Measurements from ENCODE around the gene NFATC2. TPM values are rescaled to one million over a fixed set of nuclear protein-coding genes. Genes with fewer than 3 reads are reported as not detected.

The NFATC2 gene
- total RNA-seq, 1 experiment from 2014 or later: 0.07 TPM

DNA sequence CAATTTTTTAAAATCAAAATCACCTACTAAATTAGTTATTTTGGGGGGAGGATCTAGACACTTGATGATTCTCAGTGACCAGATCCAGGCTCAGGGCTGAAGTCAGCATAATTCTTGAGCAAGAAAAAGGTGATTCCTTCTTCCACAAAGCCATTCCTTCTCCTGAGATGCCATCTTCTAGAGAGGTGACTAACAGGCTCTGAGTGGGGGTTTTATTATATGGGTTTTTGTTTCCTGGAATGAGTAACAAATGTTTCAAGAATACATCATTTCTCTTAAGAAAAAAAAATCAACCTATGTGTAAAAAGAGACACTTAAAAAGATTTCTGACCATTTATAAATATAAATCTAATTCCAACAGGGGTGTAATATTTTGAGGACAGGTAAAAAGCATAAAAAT is 154.3 kb downstream of the NFATC2 start:
- Mint-ChIP-seq H3K4me3 (ENCODE audit: unreplicated experiment) (no peak overlapping the region), H3K27me3 (ENCODE audit: insufficient read depth, unreplicated experiment) (peaks cover 18% of the 10 kb centered on the region), H3K27ac (ENCODE audit: low read depth, unreplicated experiment) (no peak overlapping the region), H3K36me3 (ENCODE audit: insufficient read depth, unreplicated experiment) (no peaks in the 10 kb centered on the region), H3K9me3 (ENCODE audit: unreplicated experiment) (no peaks in the 10 kb centered on the region), H3K4me1 (ENCODE audit: insufficient read depth, unreplicated experiment) (no peaks in the 10 kb centered on the region)
- TF ChIP-seq, protein P1, sequence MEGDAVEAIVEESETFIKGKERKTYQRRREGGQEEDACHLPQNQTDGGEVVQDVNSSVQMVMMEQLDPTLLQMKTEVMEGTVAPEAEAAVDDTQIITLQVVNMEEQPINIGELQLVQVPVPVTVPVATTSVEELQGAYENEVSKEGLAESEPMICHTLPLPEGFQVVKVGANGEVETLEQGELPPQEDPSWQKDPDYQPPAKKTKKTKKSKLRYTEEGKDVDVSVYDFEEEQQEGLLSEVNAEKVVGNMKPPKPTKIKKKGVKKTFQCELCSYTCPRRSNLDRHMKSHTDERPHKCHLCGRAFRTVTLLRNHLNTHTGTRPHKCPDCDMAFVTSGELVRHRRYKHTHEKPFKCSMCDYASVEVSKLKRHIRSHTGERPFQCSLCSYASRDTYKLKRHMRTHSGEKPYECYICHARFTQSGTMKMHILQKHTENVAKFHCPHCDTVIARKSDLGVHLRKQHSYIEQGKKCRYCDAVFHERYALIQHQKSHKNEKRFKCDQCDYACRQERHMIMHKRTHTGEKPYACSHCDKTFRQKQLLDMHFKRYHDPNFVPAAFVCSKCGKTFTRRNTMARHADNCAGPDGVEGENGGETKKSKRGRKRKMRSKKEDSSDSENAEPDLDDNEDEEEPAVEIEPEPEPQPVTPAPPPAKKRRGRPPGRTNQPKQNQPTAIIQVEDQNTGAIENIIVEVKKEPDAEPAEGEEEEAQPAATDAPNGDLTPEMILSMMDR (IDR thresholded peaks at IDR 0.05; ENCODE audit: unreplicated experiment): no peak
- intact Hi-C loops (cut with micrococcal nuclease): no loop called here
- peak; percentile 13 for DNase-seq (ENCODE audit: unreplicated experiment)
- BruUV-seq (replicated peaks): no TSS peak
- ChIA-PET CTCF (interaction anchor here (0.5 to 4.5 kb wide), 4 partner anchors 208 to 1200 kb away, joined by 3 to 59 read pairs (median 4); no protein-coding TSS in a partner anchor), POLR2A (no interaction called here)

DNA sequence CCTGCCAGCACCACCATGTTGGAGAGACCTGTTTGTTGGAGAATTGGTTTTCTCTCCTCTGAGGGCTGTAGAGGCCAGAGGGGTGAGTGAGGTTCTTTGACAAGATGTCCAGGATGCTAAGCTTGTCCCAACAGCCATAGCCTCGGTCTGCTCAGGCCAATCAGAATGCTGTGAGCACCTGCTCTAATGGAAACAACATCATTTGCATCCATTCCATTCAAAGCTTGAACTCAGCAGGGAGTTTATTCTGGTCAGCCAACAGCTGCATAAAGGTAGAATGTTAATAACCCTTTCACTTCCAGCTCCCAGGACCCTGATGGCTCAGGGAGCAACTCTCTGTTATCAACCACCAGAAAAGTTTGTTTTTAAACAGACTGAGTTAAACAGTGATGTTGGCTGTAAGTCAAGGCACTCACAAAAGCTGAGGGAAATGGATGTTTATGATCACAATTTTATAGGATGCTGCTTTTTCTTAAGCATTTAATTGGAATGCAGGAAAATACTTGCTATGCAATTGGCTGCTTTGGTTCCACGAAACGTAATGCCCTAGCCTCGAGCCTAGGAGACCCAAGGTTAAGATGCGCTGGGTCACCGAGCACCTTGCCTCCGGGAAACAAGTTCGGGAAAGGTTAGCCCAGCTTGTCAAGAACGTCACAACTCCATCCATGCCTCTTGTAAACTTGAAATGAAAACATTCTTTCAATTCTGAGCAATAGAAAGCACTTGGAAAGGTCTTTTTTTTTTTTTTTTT is 155.2 kb downstream of the NFATC2 start:
- BruUV-seq (replicated peaks): no TSS peak
- Mint-ChIP-seq H3K36me3 (ENCODE audit: insufficient read depth, unreplicated experiment) (no peaks in the 10 kb centered on the region), H3K27me3 (ENCODE audit: insufficient read depth, unreplicated experiment) (peaks cover 10% of the 10 kb centered on the region), H3K4me3 (ENCODE audit: unreplicated experiment) (no peak overlapping the region), H3K27ac (ENCODE audit: low read depth, unreplicated experiment) (no peak overlapping the region), H3K9me3 (ENCODE audit: unreplicated experiment) (no peaks in the 10 kb centered on the region), H3K4me1 (ENCODE audit: insufficient read depth, unreplicated experiment) (no peaks in the 10 kb centered on the region)
- DNase-seq (ENCODE audit: unreplicated experiment): no peak
- intact Hi-C loops (cut with micrococcal nuclease): no loop called here
- TF ChIP-seq, protein P1 (IDR thresholded peaks at IDR 0.05; ENCODE audit: unreplicated experiment): no peak
- ChIA-PET CTCF (interaction anchor here (0.5 to 3.8 kb wide), 17 partner anchors 12 to 695 kb away, joined by 3 to 178 read pairs (median 7); no protein-coding TSS in a partner anchor), POLR2A (interaction anchor here (1.0 to 2.5 kb wide), 2 partner anchors 208 to 223 kb away, joined by 3 to 16 read pairs; no protein-coding TSS in a partner anchor)

DNA sequence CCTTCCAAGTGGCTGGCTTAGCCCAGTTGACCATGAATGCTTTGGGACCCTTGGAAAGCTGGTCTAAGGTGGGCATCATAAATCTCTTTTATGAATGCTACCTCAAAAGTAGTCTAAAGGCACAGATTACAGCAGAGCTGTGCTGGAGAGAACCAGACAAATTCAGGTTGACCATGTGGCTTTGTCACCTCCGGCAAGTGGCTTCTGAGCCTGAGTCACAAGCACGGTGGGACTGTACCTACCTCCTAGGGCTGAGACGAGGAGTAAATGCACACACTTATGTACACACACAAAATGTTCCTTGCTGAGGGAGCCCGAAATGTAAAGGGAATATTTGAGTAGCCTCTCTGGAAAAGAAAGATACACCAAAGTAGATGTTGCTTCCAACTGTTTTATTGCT is 155.9 kb downstream of the NFATC2 start:
- Mint-ChIP-seq H3K27ac (ENCODE audit: low read depth, unreplicated experiment) (no peak overlapping the region), H3K27me3 (ENCODE audit: insufficient read depth, unreplicated experiment) (peaks cover 3% of the 10 kb centered on the region), H3K9me3 (ENCODE audit: unreplicated experiment) (no peaks in the 10 kb centered on the region), H3K36me3 (ENCODE audit: insufficient read depth, unreplicated experiment) (no peaks in the 10 kb centered on the region), H3K4me3 (ENCODE audit: unreplicated experiment) (no peak overlapping the region), H3K4me1 (ENCODE audit: insufficient read depth, unreplicated experiment) (no peaks in the 10 kb centered on the region)
- CTCF ChIA-PET: interaction anchor here (0.6 to 3.8 kb wide), 38 partner anchors 9 to 722 kb away, joined by 3 to 178 read pairs (median 4); no protein-coding TSS in a partner anchor
- intact Hi-C loops (cut with micrococcal nuclease): loop anchor here (1.0 kb wide), 1 partner anchor 209 kb away; no protein-coding TSS in a partner anchor
- no TSS peak for BruUV-seq (replicated peaks)
- DNase-seq (ENCODE audit: unreplicated experiment): no peak
- POLR2A ChIA-PET: interaction anchor here (0.6 to 2.5 kb wide), 3 partner anchors 202 to 224 kb away, joined by 3 to 16 read pairs (median 3); no protein-coding TSS in a partner anchor
- TF ChIP-seq, protein P1 (IDR thresholded peaks at IDR 0.05; ENCODE audit: unreplicated experiment): no peak
